ENCODE results near the gene TBX2. TPM values are rescaled to one million over a fixed set of nuclear protein-coding genes. Genes with fewer than 3 reads are reported as not detected.

The TBX2 gene
- total RNA-seq, 5 donors from 2014 or later (not counting 1 experiment from before 2014, with no cell fraction given), result 0.26 to 0.82 (median 0.32) TPM; not detected in 2

- peaks cover 10% of the 10 kb centered on the region for H3K36me3 Mint-ChIP-seq
- Histone ChIP-seq H3K27me3 (replicated peaks in 1 of 2; ENCODE audit: control insufficient read depth in 2 of 2, extremely low read depth in 1 of 2, insufficient read depth in 2 of 2, low read length in 1 of 2) (no peaks in the 10 kb centered on the region), H3K4me3 (ENCODE audit: control insufficient read depth in 1 of 2, extremely low read depth in 1 of 2, low read length in 1 of 2) (no peak overlapping the region), H3K27ac (ENCODE audit: low read length) (no peak overlapping the region), H3K9me3 (no peaks in the 10 kb centered on the region), H3K4me1 (ENCODE audit: control insufficient read depth in 1 of 2, extremely low read depth in 1 of 2, insufficient read depth in 2 of 2, low read length in 2 of 2) (no peaks in the 10 kb centered on the region), H3K36me3 (ENCODE audit: control insufficient read depth in 2 of 2, extremely low read depth in 1 of 2, insufficient read depth in 1 of 2, low read length in 1 of 2) (no peaks in the 10 kb centered on the region)
- no peaks in the 10 kb centered on the region for H3K27me3 Mint-ChIP-seq
- H3K4me3 Mint-ChIP-seq, result no peak overlapping the region
- ChIA-PET CTCF (interaction anchor here in 1 of 2 donors (0.5 kb wide), 1 partner anchor 12 kb away, joined by 3 read pairs; no protein-coding TSS in a partner anchor), POLR2A (interaction anchor here in 1 of 2 donors (0.6 kb wide), 1 partner anchor 27 kb away, joined by 3 read pairs; no protein-coding TSS in a partner anchor)
- DNase-seq (no peak), ATAC-seq (replicated peaks in 1 of 4) (no peak)
- no peaks in the 10 kb centered on the region for H3K4me1 Mint-ChIP-seq
- WGBS (ENCODE audit: insufficient coverage), result 79% methylated on average over 4 of the region's 9 CpGs
- H3K9me3 Mint-ChIP-seq, result no peaks in the 10 kb centered on the region
- no peak overlapping the region for H3K27ac Mint-ChIP-seq
Measured at GRCh38 chr17:61362852-61363600, 36.6 kb upstream of the TBX2 start.

GRCh38 chr17:61363601-61364462 lies 35.8 kb upstream of the TBX2 start:
- H3K27me3 Mint-ChIP-seq, result no peaks in the 10 kb centered on the region
- POLR2A ChIA-PET, result interaction anchor here in 1 of 2 donors (0.6 kb wide), 1 partner anchor 28 kb away, joined by 3 read pairs; no protein-coding TSS in a partner anchor
- H3K9me3 ChIP-seq, result no peaks in the 10 kb centered on the region
- H3K4me1 ChIP-seq (ENCODE audit: control insufficient read depth in 1 of 2, extremely low read depth in 1 of 2, insufficient read depth in 2 of 2, low read length in 2 of 2), result no peaks in the 10 kb centered on the region
- H3K27ac ChIP-seq (ENCODE audit: low read length), result no peak overlapping the region
- H3K4me3 Mint-ChIP-seq, result no peak overlapping the region
- 90% methylated on average over 10 of the region's 13 CpGs for WGBS (ENCODE audit: insufficient coverage)
- ATAC-seq (replicated peaks in 1 of 4), result no peak
- H3K27ac Mint-ChIP-seq, result no peak overlapping the region
- no peaks in the 10 kb centered on the region for H3K27me3 ChIP-seq (replicated peaks in 1 of 2; ENCODE audit: control insufficient read depth in 2 of 2, extremely low read depth in 1 of 2, insufficient read depth in 2 of 2, low read length in 1 of 2)
- no peaks in the 10 kb centered on the region for H3K9me3 Mint-ChIP-seq
- CTCF ChIA-PET, result interaction anchor here in 1 of 2 donors (0.5 kb wide), 1 partner anchor 11 kb away, joined by 3 read pairs; no protein-coding TSS in a partner anchor
- peaks cover 10% of the 10 kb centered on the region for H3K36me3 Mint-ChIP-seq
- no peak for DNase-seq
- no peaks in the 10 kb centered on the region for H3K36me3 ChIP-seq (ENCODE audit: control insufficient read depth in 2 of 2, extremely low read depth in 1 of 2, insufficient read depth in 1 of 2, low read length in 1 of 2)
- no peaks in the 10 kb centered on the region for H3K4me1 Mint-ChIP-seq
- H3K4me3 ChIP-seq (ENCODE audit: control insufficient read depth in 1 of 2, extremely low read depth in 1 of 2, low read length in 1 of 2), result no peak overlapping the region

GRCh38 chr17:61364463-61364846 lies 35.2 kb upstream of the TBX2 start:
- Mint-ChIP-seq H3K4me3 (no peak overlapping the region), H3K4me1 (no peaks in the 10 kb centered on the region), H3K36me3 (peaks cover 15% of the 10 kb centered on the region), H3K9me3 (no peaks in the 10 kb centered on the region), H3K27me3 (no peaks in the 10 kb centered on the region), H3K27ac (no peak overlapping the region)
- no peak for ATAC-seq (replicated peaks in 1 of 4)
- H3K36me3 ChIP-seq (ENCODE audit: control insufficient read depth in 2 of 2, extremely low read depth in 1 of 2, insufficient read depth in 1 of 2, low read length in 1 of 2), result no peaks in the 10 kb centered on the region
- CTCF ChIA-PET, result no interaction called here
- H3K4me3 ChIP-seq (ENCODE audit: control insufficient read depth in 1 of 2, extremely low read depth in 1 of 2, low read length in 1 of 2), result no peak overlapping the region
- POLR2A ChIA-PET, result no interaction called here
- no peak for DNase-seq
- no peaks in the 10 kb centered on the region for H3K9me3 ChIP-seq
- H3K4me1 ChIP-seq (ENCODE audit: control insufficient read depth in 1 of 2, extremely low read depth in 1 of 2, insufficient read depth in 2 of 2, low read length in 2 of 2), result no peaks in the 10 kb centered on the region
- H3K27me3 ChIP-seq (replicated peaks in 1 of 2; ENCODE audit: control insufficient read depth in 2 of 2, extremely low read depth in 1 of 2, insufficient read depth in 2 of 2, low read length in 1 of 2), result no peaks in the 10 kb centered on the region
- H3K27ac ChIP-seq (ENCODE audit: low read length), result no peak overlapping the region
- whole genome bisulfite sequencing (ENCODE audit: insufficient coverage), result 90% methylated on average over 1 of the region's 3 CpGs

GRCh38 chr17:61366076-61366714 lies 33.4 kb upstream of the TBX2 start:
- ChIA-PET CTCF (interaction anchor here in 1 of 2 donors (0.6 kb wide), 1 partner anchor 1008 kb away, joined by 3 read pairs; no protein-coding TSS in a partner anchor), POLR2A (no interaction called here)
- Mint-ChIP-seq H3K9me3 (no peaks in the 10 kb centered on the region), H3K27me3 (no peaks in the 10 kb centered on the region), H3K4me3 (no peak overlapping the region), H3K27ac (no peak overlapping the region), H3K36me3 (peaks cover 15% of the 10 kb centered on the region), H3K4me1 (no peaks in the 10 kb centered on the region)
- 100% methylated on average over 2 of the region's 8 CpGs for WGBS (ENCODE audit: insufficient coverage)
- Histone ChIP-seq H3K27me3 (replicated peaks in 1 of 2; ENCODE audit: control insufficient read depth in 2 of 2, extremely low read depth in 1 of 2, insufficient read depth in 2 of 2, low read length in 1 of 2) (no peaks in the 10 kb centered on the region), H3K9me3 (no peaks in the 10 kb centered on the region), H3K4me1 (ENCODE audit: control insufficient read depth in 1 of 2, extremely low read depth in 1 of 2, insufficient read depth in 2 of 2, low read length in 2 of 2) (no peaks in the 10 kb centered on the region), H3K4me3 (ENCODE audit: control insufficient read depth in 1 of 2, extremely low read depth in 1 of 2, low read length in 1 of 2) (no peak overlapping the region), H3K36me3 (ENCODE audit: control insufficient read depth in 2 of 2, extremely low read depth in 1 of 2, insufficient read depth in 1 of 2, low read length in 1 of 2) (no peaks in the 10 kb centered on the region), H3K27ac (ENCODE audit: low read length) (no peak overlapping the region)
- DNase-seq (no peak), ATAC-seq (replicated peaks in 1 of 4) (no peak)

GRCh38 chr17:61366715-61367413 lies 32.8 kb upstream of the TBX2 start:
- Histone ChIP-seq H3K36me3 (ENCODE audit: control insufficient read depth in 2 of 2, extremely low read depth in 1 of 2, insufficient read depth in 1 of 2, low read length in 1 of 2) (no peaks in the 10 kb centered on the region), H3K4me1 (ENCODE audit: control insufficient read depth in 1 of 2, extremely low read depth in 1 of 2, insufficient read depth in 2 of 2, low read length in 2 of 2) (no peaks in the 10 kb centered on the region), H3K27me3 (replicated peaks in 1 of 2; ENCODE audit: control insufficient read depth in 2 of 2, extremely low read depth in 1 of 2, insufficient read depth in 2 of 2, low read length in 1 of 2) (no peaks in the 10 kb centered on the region), H3K9me3 (no peaks in the 10 kb centered on the region), H3K27ac (ENCODE audit: low read length) (no peak overlapping the region), H3K4me3 (ENCODE audit: control insufficient read depth in 1 of 2, extremely low read depth in 1 of 2, low read length in 1 of 2) (no peak overlapping the region)
- Mint-ChIP-seq H3K4me3 (no peak overlapping the region), H3K27me3 (no peaks in the 10 kb centered on the region), H3K4me1 (no peaks in the 10 kb centered on the region), H3K9me3 (no peaks in the 10 kb centered on the region), H3K36me3 (peaks cover 15% of the 10 kb centered on the region), H3K27ac (no peak overlapping the region)
- no peak for DNase-seq
- no peak for ATAC-seq (replicated peaks in 1 of 4)
- 91% methylated on average over 14 of the region's 19 CpGs for WGBS (ENCODE audit: insufficient coverage)
- POLR2A ChIA-PET, result interaction anchor here in 1 of 2 donors (0.6 kb wide), 1 partner anchor 133 kb away, joined by 3 read pairs; no protein-coding TSS in a partner anchor
- CTCF ChIA-PET, result no interaction called here
